Choroid plexus epithelial cell (primary cell): ENCODE measurements around the gene DACH2.

Experiments used
- DNase-seq: peaks from one replicate; pipeline ENCODE4 v3.0.0-alpha.2; 2010; ENCODE audit warnings: low read depth
- H3K4me3 ChIP-seq: 2 replicates; pipeline ENCODE4 v1.5.1; 2011; ENCODE audit warnings: low read depth, mild to moderate bottlenecking, control low read depth, low read length, moderate library complexity
- TF ChIP-seq, protein P1 (sequence below): conservative IDR thresholded peaks from 2 replicates; pipeline ENCODE4 v1.5.1; 2011; ENCODE audit warnings: low read depth, mild to moderate bottlenecking, control low read depth, inconsistent platforms, low read length, moderate library complexity

Gene DACH2

DNA sequence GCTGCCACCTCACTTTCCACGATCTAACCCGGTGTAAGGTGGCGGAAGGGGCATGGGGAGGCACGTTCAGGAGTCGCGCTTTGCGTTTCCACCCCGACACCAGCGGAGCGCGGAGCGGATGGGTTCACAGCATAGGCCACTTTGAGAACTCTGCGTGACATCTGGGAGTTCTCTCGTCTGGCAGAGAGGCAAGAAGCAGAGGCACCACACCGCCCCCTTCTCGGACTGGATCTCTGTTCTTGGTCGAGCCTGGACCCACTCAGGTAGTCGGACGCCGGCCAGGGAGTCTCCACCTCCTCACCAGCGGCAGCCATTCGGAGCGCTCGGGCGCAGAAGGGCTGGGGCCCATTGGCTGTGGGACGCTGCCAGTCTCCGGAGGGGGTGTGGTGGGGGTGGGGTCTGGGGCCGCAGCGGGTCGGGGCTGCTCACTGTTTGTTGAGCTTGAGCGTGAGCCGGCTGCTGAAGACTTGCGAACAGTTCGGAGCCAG, at the start of gene DACH2:
TSS of gene DACH2 (plus strand) at position 428 of the 488 bp plus-strand sequence.
- TF ChIP-seq, protein P1, sequence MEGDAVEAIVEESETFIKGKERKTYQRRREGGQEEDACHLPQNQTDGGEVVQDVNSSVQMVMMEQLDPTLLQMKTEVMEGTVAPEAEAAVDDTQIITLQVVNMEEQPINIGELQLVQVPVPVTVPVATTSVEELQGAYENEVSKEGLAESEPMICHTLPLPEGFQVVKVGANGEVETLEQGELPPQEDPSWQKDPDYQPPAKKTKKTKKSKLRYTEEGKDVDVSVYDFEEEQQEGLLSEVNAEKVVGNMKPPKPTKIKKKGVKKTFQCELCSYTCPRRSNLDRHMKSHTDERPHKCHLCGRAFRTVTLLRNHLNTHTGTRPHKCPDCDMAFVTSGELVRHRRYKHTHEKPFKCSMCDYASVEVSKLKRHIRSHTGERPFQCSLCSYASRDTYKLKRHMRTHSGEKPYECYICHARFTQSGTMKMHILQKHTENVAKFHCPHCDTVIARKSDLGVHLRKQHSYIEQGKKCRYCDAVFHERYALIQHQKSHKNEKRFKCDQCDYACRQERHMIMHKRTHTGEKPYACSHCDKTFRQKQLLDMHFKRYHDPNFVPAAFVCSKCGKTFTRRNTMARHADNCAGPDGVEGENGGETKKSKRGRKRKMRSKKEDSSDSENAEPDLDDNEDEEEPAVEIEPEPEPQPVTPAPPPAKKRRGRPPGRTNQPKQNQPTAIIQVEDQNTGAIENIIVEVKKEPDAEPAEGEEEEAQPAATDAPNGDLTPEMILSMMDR, result no peak
- peak; percentile 81 for DNase-seq
- peak within 1 kb of the TSS; percentile 63 for H3K4me3 ChIP-seq

DNA sequence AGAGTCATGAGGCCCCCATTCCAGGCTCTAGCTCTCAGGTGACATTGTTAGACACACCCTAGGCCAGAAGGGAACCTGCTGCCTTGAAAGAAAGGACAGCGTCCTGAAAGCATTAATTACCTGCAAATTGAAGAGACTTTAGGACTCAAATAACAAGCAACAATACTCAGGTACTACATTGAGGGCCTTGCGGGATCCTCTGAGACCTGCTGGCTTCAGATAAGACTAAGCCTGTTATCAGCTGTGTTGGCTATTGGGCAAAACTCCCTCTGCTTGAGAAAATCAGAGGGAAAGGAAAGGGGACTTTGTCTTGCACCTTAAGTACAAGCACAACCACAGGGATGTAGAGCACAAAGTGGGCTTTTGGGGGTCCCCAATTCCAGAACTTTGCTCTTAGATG, 45.9 kb upstream of the DACH2 start:
- TF ChIP-seq, protein P1, result no peak
- no peak for DNase-seq
- H3K4me3 ChIP-seq, result no peak overlapping the region

DNA sequence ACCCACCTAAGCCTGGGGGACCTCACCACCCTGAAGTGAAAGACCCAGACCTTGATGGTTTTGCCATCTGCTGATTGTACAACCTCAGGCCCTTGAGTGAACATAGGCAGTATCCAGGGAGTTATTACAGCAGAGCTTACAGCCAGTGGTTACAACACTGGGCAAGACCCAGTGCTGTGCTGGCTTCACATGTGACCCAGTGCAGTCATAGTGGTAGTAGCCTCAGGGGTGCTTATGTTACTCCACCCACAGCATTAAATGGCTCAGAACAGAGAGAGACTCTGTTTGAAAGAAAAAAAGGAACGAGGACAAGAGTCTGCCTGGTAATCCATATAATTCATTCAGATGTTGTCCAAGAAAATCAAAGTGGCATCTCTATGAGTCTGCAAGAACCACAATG, 45.2 kb upstream of the DACH2 start:
- DNase-seq, result peak; percentile 0
- H3K4me3 ChIP-seq, result no peak overlapping the region
- TF ChIP-seq, protein P1, result no peak

DNA sequence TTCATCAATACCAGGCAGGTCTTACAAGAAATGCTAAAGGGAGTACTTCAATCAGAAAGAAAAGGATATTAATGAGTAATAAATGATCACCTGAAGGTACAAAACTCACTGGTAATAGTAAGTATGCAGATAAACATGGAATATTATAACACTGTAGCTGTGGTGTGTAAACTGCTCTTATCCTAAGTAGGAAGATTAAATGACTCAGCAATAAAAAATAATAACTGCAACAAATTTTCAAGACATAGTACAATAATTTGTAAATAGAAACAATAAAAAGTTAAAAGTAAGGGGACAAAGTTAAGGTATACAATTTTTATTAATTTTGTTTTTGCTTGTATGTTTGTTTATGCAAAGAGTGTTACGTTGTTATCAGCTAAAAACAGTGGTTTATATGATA, 43.7 kb upstream of the DACH2 start:
- DNase-seq, result no peak
- H3K4me3 ChIP-seq, result no peak overlapping the region
- TF ChIP-seq, protein P1, result no peak

DNA sequence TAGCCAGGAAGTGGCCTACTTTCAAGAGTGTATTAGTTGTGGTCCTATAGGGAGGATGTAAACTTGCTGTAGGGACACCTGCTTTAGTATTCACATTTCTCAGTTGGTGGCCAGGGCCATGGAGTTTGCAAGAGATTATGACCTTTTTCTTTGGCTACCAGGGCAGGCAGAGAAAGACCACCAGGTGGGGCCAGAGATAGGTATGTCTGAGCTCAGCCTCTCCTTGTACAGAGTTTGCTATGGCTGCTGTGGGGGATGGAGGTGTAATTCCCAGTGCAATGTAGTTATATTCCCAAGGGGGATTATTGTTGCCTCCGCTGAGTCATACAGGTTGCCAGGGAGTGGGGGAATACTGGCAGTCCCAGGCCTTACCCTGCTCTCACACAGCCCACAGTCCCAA, 26.3 kb upstream of the DACH2 start:
- H3K4me3 ChIP-seq, result no peak overlapping the region
- TF ChIP-seq, protein P1, result no peak
- no peak for DNase-seq

DNA sequence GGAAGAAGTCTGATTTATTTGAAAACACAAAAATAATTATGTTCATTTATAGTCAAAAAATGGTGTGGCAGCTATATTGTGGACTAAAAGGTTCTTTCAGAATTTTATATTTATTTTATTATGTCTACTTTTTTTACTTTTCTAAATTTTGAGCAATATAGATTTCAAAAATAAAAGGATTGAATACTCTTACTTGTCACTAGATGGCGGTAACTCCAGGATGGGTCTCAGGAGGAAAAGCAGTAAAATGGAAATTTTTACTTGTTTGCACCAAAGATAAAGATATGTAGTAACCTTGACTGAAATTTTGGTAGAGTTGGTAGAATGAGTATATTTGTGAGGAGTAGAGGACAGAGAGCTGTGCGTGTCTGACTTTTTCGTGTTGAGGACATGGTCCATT, 14.5 kb upstream of the DACH2 start:
- TF ChIP-seq, protein P1, result peak; percentile 52
- DNase-seq, result peak; percentile 46
- H3K4me3 ChIP-seq, result no peak overlapping the region

DNA sequence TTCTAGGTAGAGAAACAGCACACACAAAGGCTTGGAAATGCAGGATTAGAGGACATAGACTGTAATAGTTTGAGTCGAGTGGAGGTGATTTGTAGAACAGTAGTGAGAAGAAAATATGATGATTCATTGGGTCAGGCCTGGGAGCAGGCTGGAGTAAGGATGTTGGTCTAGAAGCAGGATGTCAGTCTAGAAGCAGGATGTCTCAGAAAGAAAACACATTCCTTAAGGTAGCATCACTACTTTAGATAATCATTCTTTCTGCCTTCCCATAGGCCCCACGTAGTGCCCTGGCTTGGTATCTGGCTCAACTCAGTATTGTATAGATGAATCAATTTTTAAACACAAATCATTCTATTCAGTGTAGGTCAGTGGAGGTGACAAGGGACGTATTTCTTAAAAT, 11.2 kb upstream of the DACH2 start:
- TF ChIP-seq, protein P1, result no peak
- DNase-seq, result peak; percentile 57
- no peak overlapping the region for H3K4me3 ChIP-seq
